ENCODE measurements around the gene ATRX. TPM values are rescaled to one million over a fixed set of nuclear protein-coding genes. Genes with fewer than 3 reads are reported as not detected.

The ATRX gene
- total RNA-seq, 1 experiment from 2014 or later = 85.8 TPM

DNA sequence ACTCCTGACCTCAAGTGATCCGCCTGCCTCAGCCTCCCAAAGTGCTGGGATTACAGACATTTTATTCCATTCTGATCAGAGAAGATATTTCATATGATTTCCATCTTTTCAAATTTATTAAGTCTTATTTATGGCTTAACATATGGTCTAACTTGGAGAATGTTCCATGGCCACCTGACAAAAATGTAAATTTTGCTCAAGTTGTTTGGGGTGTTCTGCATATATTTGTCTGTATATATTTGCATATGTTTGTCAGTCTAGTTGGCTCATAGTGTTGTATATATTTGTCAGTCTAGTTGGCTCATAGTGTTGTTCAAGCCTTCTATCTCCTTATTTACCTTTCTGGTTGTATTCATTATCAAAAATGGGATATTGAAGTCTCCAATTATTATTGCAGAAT is 16.2 kb upstream of the ATRX start:
- Histone ChIP-seq H3K36me3 (ENCODE audit: control insufficient read depth, insufficient read depth, low read length) (no peaks in the 10 kb centered on the region), H3K9me3 (ENCODE audit: control insufficient read depth, insufficient read depth, low read depth, low read length) (no peaks in the 10 kb centered on the region), H3K27ac (ENCODE audit: low read length) (no peak overlapping the region), H3K4me3 (ENCODE audit: low read depth in 2 of 2, low read length in 2 of 2) (no peak overlapping the region), H3K27me3 (ENCODE audit: control insufficient read depth, insufficient read depth, low read length) (no peaks in the 10 kb centered on the region), H3K4me1 (ENCODE audit: control insufficient read depth, insufficient read depth, low read length) (no peaks in the 10 kb centered on the region)
- no peak for DNase-seq (ENCODE audit: low read depth, low spot score)
- POLR2A ChIA-PET = interaction anchor here (0.7 kb wide), 1 partner anchor 15 kb away, joined by 4 read pairs; no protein-coding TSS in a partner anchor
- no peak for ATAC-seq
- no TSS peak for BruUV-seq (replicated peaks)
- in situ Hi-C loops (cut with HindIII; ENCODE audit: low pct_unique_long_range_greater_than_20kb, low sequenced_read_pairs) = no loop called here
- CTCF ChIA-PET = no interaction called here
- TF ChIP-seq SIN3A (IDR thresholded peaks at IDR 0.05; ENCODE audit: borderline replicate concordance, insufficient read depth, low read depth, low read length) (no peak), TCF7L2 (IDR thresholded peaks at IDR 0.05; ENCODE audit: low read depth, low read length) (no peak), POLR2AphosphoS5 (IDR thresholded peaks at IDR 0.05; ENCODE audit: low read depth, low read length) (no peak)
- TF ChIP-seq, protein P1, sequence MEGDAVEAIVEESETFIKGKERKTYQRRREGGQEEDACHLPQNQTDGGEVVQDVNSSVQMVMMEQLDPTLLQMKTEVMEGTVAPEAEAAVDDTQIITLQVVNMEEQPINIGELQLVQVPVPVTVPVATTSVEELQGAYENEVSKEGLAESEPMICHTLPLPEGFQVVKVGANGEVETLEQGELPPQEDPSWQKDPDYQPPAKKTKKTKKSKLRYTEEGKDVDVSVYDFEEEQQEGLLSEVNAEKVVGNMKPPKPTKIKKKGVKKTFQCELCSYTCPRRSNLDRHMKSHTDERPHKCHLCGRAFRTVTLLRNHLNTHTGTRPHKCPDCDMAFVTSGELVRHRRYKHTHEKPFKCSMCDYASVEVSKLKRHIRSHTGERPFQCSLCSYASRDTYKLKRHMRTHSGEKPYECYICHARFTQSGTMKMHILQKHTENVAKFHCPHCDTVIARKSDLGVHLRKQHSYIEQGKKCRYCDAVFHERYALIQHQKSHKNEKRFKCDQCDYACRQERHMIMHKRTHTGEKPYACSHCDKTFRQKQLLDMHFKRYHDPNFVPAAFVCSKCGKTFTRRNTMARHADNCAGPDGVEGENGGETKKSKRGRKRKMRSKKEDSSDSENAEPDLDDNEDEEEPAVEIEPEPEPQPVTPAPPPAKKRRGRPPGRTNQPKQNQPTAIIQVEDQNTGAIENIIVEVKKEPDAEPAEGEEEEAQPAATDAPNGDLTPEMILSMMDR (IDR thresholded peaks at IDR 0.05) = no peak
- TF ChIP-seq, protein P2, sequence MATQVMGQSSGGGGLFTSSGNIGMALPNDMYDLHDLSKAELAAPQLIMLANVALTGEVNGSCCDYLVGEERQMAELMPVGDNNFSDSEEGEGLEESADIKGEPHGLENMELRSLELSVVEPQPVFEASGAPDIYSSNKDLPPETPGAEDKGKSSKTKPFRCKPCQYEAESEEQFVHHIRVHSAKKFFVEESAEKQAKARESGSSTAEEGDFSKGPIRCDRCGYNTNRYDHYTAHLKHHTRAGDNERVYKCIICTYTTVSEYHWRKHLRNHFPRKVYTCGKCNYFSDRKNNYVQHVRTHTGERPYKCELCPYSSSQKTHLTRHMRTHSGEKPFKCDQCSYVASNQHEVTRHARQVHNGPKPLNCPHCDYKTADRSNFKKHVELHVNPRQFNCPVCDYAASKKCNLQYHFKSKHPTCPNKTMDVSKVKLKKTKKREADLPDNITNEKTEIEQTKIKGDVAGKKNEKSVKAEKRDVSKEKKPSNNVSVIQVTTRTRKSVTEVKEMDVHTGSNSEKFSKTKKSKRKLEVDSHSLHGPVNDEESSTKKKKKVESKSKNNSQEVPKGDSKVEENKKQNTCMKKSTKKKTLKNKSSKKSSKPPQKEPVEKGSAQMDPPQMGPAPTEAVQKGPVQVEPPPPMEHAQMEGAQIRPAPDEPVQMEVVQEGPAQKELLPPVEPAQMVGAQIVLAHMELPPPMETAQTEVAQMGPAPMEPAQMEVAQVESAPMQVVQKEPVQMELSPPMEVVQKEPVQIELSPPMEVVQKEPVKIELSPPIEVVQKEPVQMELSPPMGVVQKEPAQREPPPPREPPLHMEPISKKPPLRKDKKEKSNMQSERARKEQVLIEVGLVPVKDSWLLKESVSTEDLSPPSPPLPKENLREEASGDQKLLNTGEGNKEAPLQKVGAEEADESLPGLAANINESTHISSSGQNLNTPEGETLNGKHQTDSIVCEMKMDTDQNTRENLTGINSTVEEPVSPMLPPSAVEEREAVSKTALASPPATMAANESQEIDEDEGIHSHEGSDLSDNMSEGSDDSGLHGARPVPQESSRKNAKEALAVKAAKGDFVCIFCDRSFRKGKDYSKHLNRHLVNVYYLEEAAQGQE (IDR thresholded peaks at IDR 0.05; ENCODE audit: insufficient read depth in 1 of 2, low read depth in 2 of 2, low read length in 1 of 2) = no peak
- intact Hi-C loops (cut with micrococcal nuclease; ENCODE audit: unreplicated experiment) = no loop called here

DNA sequence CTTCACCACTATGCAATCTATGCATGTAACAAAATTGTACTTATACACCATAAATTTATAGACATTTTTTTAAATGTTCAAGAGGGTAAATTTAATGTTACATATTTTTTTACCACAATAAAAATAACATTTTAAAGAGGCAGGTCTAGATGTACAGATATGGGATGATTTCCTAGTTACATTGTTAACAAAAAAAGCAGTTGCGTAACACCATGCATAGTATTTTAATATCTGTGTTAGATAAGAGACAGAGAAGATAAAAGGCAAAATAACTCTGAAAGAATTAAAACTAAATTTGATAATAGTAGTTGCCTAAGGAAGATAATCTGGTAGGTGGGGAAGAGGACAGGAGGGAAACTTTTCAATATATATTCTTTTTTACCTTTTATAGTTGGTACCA is 9.1 kb upstream of the ATRX start:
- Histone ChIP-seq H3K36me3 (ENCODE audit: control insufficient read depth, insufficient read depth, low read length) (no peaks in the 10 kb centered on the region), H3K4me3 (ENCODE audit: low read depth in 2 of 2, low read length in 2 of 2) (no peak overlapping the region), H3K9me3 (ENCODE audit: control insufficient read depth, insufficient read depth, low read depth, low read length) (no peaks in the 10 kb centered on the region), H3K27me3 (ENCODE audit: control insufficient read depth, insufficient read depth, low read length) (no peaks in the 10 kb centered on the region), H3K4me1 (ENCODE audit: control insufficient read depth, insufficient read depth, low read length) (no peaks in the 10 kb centered on the region), H3K27ac (ENCODE audit: low read length) (no peak overlapping the region)
- intact Hi-C loops (cut with micrococcal nuclease; ENCODE audit: unreplicated experiment) = no loop called here
- ATAC-seq (no peak), DNase-seq (ENCODE audit: low read depth, low spot score) (no peak)
- ChIA-PET POLR2A (no interaction called here), CTCF (no interaction called here)
- TF ChIP-seq, protein P2 (IDR thresholded peaks at IDR 0.05; ENCODE audit: insufficient read depth in 1 of 2, low read depth in 2 of 2, low read length in 1 of 2) = no peak
- TF ChIP-seq, protein P1 (IDR thresholded peaks at IDR 0.05) = no peak
- no peak for TF ChIP-seq SIN3A (IDR thresholded peaks at IDR 0.05; ENCODE audit: borderline replicate concordance, insufficient read depth, low read depth, low read length)
- TF ChIP-seq TCF7L2 (IDR thresholded peaks at IDR 0.05; ENCODE audit: low read depth, low read length) = no peak
- TF ChIP-seq POLR2AphosphoS5 (IDR thresholded peaks at IDR 0.05; ENCODE audit: low read depth, low read length) = no peak
- BruUV-seq (replicated peaks) = no TSS peak
- in situ Hi-C loops (cut with HindIII; ENCODE audit: low pct_unique_long_range_greater_than_20kb, low sequenced_read_pairs) = no loop called here

All from Panc1 (cell line).